ENCODE results near the gene HDAC4.
"Not testable (repeated sequence)": the region's sequence is repeated elsewhere in the genome, so short reads cannot be mapped to it uniquely, and the experiment has no call there.

HDAC4 gene

DNA sequence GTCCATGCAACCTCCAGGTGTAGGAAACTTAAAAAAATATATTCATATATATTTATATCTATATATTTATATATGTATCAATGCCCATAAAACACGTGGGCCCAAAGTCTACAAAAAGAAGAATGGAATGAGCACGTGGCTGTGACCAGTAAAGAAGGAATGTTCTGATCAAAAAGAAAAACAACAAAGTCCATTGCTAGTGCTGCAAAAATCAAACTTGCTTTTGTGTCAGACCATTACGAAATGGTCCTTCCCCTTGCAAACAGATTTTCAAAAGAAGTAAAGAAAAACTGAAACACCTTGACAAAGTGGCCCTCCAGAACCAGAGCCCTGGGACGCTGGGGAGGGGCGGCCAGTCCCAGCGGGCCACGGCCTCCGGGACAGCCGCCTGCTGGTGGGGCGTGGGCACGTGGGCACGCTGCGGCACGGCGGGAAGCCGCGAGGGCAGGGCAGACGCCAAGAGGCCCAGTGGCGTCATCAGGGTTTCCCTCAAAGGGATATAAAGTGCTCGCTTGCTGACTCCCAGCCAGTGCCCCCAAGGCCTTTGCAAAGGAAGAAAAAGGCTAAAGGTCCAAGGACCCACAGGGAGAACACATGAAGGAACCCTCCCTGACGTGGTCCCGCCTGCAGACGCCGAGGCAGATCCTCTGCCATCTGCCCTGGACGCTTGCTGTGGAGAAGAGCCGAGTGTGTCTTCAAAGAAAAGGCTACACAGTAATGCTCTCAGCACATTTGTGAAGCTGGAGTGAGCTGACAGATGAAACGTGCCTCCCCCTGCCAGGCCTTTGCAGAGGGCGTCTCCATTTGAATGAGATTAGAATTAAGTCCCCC lies 351.2 kb downstream of the HDAC4 start:
- DNase-seq: no peak

DNA sequence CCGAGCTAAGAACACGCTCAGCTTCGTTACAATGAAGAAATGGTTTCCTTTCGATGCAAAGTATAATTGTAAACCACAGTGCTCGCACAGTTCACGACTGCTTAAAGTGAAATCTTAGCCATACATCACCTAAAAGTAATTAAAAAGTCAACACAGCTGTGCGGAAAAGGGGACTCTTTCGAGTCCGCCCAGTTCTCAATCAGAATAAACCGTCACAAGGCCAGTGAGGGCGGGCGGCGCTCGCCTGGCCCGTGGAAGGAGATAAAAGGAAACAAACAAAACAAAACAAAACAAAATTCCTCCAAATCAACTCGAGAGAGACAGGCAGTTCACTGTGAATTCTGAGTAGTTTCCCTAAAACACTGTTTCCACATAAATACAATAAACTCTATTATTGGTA lies 352.1 kb downstream of the HDAC4 start:
- no peak for DNase-seq

DNA sequence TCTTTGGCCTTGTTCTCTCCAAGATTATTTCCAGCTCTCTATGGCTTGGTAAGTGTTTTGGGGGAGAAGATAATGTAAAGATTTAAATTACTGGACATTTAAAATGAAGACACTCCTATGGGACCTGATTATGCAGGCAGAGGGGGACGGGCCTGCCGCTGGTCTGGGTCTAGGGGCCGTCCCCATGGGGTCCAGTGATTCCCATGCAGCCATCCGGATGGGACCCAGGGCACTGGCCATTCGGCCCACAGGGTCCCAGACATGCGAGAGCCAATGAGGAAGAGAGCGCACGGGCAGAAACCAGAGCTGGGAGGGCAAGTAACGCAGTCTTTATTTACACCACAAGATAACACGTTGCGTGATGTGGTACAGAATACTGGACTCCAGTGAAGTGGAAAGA lies 353.0 kb downstream of the HDAC4 start:
- no peak for DNase-seq

DNA sequence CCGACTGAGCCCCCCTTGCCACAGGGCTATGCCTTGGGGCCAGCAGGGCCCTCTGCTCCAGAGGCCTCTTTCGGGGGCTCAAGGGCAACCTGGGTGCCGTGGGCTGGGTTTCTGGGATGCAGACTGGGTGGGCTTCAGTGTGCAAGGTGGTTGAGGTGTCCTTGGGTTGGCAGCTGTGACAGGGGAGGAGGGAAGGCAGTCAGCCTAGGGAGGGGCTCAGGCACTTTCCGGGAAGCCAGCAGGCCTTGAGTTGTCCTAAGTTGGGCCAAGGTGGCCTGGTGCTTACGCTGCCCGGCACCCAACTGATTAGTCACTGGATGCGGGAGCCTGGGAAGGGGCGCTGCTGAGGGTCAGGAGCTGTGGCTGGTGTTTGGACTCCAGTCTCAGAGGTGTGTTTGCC lies 353.4 kb downstream of the HDAC4 start:
- no peak for DNase-seq

DNA sequence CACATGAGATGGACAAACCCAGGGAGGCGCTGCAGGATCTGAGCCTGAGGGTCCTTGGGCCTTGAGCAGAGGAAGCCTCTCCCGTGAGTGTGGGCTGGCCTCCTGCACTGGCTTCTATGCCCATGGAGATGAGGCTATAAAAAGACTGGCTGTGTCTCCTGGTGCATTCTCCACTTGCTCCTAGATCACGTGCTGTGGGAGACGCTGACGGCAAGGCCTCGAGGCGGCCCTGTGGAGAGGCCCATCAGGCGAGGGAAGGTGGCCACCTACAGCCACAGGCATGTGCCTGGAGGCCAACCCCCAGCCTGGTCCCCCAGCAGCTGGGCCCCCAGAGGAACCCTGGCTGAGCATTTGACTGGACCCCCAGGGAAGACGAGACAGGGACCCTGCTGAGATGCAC lies 354.0 kb downstream of the HDAC4 start:
- no peak for DNase-seq

DNA sequence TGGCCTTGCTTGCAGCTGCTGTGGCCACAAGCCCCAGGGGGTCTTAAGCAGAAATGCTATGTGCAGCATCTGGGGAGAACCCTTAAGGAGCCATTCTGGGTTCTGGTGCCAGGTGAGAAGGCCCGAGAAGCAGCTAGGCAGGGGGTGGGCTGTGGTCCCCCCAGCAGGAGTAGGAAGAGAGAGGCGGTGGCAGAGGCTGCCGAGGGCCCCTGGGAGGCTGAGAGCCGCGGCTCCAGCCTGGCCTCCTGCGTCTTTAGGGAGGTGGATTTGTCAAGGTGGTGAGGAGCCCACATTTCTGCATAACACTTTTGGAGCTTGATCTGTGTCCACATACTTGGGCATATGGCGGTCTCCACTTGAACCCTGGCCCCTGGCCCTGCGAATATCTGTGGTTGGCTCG lies 356.5 kb downstream of the HDAC4 start:
- no peak for DNase-seq

DNA sequence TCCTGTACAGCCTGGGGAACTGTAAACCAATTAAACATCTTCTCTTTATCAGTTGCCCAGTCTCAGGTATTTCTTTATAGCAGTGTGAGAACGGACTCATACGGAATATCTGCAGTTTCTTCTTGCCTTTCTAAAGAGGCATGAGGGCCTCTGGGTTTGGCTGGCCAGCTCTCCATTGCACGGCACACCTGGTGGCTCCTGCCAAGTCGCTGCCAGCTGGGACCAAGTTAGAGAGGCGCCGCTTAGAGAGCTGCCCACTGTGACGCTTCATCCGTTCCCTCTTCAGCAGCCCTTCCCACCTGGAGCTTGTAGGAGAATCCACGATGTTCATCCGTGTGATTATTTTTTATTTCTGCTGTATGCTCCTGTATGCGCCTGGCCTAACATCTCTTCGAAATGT lies 357.5 kb downstream of the HDAC4 start:
- no peak for DNase-seq

DNA sequence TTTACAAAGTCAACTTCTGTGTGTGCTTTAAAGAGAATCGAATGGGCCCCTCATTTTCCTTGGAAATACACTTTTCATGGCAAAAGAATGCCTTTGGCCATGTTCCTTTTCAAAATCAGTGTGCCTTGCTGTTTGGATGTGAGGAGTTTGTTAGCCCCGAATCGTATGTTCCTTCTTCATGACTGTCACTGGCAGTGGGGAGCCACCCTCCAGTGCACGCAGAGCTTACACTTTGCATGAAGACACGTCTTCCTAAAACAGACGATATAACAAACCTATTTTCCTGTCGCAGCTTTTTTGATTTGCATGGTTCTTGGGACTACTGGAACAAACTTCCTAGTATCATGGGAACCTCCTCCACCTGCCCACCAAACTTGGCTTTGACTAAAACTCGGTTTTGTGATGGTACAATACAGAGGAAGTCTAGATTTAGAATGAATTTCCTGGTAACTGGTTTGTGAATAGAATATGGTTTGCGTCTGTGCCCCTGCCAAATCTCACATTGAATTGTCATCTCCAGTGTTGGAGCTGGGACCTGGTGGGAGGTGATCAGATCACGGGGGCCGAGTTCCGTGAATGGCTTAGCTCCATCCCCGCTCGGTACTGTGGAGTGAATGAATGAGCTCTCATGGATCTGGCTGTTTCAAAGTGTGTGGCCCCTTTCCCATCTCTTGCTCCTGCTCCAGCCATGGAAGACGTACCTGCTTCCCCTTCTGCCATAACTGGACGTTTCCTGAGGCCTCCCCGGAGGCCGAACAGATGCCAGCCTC lies 358.1 kb downstream of the HDAC4 start:
- DNase-seq: no peak

DNA sequence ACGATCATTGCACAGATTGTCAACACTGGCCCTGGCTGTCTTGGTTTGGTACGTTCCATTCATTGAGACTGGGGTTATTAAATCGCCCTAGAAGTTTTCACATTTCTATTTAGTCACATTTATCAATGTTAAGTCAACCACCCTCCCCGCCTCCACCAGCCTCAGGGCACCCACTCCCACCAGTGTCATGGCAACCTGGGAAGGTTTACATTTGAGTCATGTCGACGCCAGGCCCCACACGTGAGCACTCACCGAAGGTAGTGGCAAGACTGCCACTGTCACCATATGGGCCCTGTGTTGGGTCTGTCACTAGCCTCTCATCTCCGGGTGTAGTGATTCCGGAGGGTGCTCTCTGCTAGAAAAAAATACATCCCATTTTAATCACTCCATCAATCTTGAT lies 358.8 kb downstream of the HDAC4 start:
- DNase-seq: no peak

DNA sequence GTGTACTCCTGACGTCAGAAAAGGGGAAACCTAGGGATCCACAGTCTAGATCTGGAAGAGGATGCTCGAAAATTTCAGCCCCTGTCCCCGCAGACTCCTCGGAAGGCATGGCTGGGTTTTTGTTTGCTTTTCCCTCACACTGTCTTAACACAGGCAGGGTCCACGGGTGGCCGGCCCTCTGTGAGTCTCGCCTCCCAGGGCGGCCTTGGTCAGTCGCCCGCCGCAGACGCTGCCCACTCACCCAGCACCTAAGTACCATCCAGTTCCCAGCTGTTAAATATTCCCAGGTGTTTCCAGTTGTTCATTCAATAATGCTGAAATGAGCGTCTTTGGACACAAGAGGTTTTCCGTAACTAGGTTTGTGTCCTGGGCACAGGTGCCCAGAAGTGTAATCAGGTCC lies 359.8 kb downstream of the HDAC4 start:
- DNase-seq: no peak

DNA sequence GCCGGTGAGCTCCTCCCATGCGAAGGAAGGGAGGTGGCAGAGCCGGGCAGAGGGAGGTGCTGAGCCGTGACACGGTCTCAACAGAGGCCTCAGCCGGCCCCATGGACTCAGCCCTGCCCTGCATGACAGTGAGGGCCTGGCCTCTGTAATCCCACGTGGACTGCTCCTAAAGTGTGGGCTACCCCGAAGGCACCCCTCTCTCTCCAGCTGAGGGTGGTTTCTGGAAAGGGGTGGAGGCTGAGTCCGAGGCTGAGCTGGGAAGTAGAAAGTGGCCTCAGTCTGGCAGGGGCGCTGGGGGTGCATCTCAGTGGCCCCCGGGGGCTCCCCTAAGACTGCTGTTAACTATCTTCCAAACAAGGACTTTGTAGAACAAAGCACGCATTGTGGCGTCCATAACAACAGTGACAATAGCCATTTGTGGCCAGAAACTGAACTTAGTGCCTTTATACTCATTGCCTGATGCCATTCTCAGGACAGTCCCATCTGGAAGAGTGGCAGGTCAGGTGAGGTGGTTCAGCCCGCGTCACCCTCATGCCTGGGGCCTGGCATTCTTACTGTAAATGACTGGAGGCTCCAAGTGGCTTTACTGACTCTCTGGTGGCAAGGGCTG lies 360.6 kb downstream of the HDAC4 start:
- no peak for DNase-seq

DNA sequence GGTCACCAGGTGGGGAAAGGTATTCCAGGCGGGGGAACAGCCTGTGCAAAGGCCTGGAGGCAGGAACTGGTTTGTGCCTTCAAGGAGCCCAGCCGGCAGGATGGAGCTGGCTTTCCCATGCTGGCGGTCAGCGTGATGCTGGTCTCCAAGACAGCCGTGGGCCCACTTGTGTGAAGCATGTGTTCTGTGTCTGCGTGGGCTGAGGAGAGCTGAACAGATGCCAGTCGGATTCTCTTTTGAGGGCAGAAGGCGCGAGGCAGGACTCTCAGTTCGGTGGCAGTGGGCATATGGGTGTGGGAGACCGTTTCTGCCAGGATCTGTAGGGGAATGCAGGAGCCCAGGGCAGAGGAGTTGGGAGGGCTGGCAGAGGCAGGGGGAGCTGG lies 361.4 kb downstream of the HDAC4 start:
- DNase-seq: no peak

DNA sequence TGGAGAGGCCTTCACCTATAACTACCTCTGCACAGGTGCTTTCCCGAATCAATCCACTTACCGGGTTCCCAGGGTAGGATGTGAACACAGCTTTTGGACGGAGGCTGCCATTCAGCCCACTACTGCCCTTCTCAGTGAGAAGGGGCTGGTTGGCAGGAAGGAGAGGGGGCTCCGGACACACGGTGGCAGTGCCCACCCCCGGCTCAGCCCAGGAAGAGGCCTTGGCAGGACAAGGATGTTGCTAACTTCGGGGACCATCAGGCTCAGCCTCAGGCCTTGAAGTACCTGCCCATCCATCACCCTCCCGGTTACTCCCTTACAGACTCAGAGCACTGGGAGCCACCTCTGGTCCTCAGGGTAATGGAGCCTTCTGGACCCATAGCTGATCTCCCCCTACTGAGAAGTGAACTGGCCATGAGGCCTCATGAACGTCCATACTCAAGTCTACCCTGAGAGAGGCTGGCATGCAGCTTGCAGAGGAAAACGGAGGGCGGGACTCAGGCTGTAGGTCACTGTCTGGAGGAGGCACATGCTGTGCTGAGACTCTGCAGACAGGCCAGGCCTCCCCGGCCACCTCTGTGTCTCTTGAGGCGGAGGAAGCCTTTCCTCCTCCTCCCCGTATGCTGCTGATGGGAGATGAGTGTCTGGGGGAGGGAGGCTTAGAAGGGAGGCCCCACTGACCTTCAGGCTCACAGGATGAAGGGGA lies 361.9 kb downstream of the HDAC4 start:
- DNase-seq: no peak

DNA sequence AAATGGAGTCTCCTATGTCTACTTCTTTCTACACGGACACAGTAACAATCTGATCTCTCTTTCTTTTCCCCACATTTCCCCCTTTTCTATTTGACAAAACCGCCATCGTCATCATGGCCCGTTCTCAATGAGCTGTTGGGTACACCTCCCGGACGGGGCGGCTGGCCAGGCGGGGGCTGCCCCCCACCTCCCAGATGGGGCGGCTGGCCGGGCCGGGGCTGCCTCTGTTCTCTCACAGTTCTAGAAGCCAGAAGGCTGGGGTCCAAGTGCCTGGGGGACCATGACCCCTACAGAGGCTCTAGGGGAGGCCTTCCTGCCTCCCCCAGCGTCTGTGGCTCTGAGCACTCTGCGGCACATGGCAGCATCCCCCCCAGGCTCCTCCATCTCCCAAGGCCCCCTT lies 362.5 kb downstream of the HDAC4 start:
- DNase-seq: not testable (repeated sequence)

DNA sequence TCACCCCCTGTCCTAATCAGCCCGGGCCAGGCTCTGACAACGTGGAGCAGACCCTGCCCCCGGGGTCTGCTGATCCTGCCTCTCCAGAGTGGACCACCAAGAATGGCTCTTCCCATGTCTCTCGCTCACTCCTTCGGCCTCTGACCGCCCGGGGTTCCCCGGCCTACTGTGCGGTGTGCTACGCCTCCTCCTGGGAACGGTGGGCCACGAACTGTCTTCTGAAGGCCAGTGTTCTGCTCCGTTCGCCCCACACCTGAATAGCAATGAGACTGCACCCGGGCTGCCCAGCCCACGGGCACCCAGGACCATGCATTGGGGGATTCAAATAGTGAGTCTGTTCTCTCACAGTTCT lies 363.3 kb downstream of the HDAC4 start:
- no peak for DNase-seq

DNA sequence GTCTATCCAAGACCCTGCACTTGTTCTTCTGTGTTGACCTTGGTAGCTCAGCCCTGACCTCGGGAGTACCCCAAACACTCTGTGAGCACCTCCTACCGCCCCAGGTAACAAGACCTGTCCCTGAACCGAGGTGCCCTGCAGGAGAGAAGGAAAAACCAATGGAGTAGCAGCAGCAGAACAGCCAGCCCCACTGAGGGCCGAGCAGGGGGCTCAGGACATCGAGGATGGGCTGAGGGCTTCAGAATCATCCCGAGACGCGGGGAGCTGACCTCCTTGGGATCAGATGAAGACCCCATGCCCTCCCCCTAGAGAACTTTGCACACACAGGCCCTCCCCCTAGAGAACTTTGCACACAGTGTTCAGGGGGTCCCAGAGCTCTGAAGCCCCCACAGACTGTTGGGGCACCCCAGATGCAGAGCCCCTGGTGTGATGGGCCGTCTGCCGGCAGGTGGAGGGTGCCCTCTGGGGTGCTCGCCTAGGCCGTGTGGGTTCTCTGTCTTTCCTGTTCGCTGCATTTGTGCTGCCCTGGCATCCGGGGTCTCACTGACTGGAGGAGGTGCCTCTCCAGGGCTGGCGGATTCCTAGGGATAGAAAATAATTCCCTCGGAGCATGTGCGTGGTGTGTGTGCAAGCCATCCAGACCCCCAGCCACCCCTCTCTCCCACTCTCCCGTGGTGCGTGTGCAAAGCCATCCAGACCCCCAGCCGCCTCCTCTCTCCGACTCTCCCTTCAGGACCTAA lies 363.8 kb downstream of the HDAC4 start:
- DNase-seq: no peak

DNA sequence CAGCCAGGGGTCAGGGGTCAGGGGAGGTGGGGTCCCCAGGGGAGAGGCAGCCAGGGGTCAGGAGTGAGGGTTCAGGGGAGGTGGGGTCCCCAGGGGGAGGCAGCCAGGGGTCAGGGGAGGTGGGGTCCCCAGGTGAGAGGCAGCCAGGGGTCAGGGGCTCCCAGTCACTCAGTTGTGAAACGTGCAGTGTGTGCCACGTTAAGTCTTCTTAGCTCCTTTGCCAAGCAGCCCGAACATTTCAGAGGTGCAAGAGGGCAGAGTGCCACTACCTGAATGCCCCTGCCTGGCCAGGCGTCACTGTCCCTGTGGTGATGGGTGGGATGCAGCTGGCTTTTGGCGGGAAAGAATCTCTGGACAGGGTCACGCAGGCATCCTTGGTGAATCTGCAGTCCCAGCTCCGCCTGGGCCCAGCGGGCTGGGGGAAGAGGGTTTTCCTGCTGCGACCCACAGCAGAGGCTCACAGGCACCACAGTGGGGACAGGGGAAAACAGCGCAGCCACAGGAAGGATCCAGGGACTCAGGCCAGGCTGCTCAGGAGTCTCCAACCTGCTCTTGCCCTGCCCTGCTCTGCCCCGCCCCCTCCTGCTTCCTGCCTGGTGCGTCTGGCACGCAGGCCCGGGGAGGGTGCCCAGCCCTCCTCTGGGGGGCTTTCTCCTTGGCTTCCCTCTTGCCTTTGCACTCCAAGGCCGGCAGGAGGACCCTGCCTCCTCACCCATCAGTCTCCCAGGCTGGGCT lies 364.7 kb downstream of the HDAC4 start:
- DNase-seq: no peak

DNA sequence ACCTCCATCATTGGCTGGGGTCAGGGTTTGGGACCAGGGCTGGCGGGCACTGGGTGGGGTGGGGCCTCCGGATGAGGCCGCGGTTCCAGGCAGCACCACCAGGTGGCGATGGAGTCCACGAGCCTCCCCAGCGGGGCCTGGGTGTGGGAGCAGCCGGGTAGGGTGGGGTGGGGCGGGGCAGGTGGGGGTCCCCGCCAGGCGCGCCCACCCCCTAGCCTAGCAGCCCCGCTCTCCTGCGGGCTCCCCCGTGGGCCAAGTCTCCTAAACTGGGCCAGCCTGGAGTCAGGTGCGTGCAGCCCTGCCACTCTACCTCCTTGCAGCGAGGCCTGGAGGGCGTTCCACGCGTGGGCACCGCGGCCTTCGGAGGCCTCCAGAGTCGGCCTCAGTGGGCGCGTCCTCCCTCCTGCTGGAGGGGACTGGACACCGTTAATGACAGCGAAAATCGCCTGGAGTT lies 365.4 kb downstream of the HDAC4 start:
- peak; percentile 33 for DNase-seq

DNA sequence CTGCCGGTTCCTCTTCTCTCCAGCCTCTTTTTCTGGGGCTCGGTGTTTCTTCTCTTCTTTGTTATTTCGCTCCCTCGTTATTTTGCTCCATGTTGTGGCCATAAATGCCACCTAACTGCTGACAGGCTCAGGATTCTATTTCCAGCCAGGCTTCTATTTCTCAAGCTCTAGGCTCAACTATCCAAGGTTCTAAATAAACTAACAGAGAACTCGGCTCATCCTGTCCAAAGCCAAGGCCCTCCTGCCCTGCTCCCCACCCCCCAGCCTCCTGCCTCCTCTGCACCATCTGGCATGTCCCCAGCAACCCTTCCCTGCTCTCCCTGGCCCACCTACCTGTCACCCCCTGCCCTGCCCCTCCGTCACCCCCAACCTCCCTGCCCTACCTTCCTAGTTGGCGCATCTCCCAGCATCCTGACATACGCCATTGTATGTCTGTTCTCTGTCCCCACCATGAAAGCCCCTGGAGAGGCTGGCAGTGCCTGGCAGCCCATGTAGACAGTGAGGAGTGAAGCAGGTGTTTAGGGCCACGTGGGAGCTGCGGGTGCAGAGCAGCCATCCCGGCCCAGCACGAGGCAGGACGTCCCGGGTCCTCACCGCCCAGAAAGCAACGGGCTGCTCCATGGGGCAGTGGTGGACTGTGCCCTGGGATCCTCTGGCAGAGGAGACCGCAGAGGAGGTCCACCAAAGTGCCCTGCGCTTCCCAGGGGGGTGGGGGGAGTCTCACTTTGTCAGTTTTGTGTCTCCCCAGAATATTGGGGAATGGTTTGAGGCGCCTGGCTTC lies 366.1 kb downstream of the HDAC4 start:
- DNase-seq: no peak

DNA sequence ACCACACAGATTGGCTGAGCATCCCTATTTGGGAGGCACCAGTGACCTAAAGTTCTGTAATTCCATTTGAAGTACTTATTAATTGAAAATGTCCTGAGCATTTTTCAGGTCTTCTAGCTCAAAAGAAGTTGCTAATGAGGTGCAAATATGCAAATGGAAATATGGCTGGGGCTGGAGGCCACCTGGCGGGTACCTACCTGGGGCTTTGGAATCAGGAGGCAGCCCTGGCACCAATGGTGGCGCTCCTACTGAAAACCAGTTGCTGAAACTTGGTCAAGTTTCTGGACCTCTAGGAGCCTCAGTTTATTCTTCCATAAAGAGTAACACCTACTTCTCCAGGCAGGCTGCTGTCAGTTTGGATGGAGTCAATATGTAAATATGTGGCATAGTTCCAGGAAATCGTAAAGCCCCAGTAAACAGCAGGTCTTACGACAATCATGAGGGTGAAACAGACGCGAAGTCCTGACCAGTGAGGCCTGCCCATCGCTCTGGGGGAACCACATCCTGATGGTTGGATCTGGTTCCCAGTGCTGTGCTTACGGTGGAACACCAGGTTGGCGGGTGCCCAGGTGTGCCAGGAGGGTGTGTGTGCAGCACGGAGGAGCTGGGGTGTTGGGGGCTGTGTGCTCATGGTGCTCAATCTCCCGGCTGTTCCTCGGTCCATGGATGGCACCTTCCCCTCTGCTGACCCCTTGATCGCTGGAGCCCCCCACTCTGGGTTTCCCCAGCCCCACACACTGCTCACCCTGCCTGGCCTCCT lies 366.8 kb downstream of the HDAC4 start:
- DNase-seq: no peak
